ENCODE results near the gene EHD4.
A peak's percentile ranks its signal among the peaks of the same experiment; 100 is the strongest.

EHD4 gene

DNA sequence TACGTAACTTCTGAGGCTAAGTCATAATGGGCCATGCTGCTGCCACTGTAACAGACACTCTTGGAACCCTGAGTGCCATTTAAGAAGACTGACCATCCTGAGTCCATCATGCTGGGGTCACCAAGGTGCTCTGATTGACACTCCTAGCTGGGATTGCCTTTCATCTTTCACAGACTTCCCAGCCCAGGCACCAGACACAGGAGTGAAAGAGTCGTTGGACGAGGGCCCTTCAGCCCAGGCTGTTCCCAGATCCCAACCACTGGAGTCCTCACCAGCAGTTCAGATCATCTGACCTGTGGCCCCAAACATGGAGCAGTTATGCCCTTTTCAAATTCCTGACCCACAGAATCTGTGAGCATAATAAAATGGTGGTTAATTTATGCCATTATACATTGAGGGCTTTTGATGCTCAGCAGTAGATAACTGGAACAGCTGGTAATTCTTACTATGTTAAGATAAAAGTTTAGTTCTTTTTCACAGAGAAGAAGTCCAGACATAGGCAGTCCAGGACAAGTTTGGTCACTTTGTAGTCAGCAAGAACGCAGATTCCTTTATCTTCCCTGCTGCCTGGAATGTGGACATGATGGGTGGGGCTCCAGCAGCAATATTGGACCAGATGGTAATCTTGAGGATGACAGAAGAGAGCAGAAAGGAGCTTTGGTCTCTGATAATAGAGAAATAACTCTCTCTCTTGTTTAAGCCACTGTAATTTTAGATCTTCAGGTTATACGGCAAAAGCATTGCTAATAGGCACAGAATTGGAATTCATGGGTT is 7.3 kb upstream of the EHD4 start:
- no peak for DNase-seq

DNA sequence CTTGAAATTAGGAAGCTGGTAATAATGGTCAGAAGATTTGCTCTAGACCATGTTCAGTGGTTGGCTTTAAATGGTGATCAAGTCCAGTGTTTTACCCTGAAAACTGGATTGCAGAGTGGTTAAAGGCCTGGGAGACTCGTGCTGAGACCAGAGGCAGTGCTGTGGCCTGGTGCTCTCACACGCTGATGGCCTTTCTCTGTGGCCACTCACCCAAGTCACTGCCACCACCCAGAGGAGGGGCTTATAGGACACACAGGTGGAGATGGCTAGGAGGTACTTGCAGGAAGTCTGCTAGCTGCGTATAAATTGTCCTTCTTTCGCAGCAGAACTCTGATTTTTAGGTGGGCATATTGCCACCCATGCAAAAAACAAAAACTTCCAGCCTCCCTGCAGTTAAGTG is 6.2 kb upstream of the EHD4 start:
- DNase-seq = no peak

DNA sequence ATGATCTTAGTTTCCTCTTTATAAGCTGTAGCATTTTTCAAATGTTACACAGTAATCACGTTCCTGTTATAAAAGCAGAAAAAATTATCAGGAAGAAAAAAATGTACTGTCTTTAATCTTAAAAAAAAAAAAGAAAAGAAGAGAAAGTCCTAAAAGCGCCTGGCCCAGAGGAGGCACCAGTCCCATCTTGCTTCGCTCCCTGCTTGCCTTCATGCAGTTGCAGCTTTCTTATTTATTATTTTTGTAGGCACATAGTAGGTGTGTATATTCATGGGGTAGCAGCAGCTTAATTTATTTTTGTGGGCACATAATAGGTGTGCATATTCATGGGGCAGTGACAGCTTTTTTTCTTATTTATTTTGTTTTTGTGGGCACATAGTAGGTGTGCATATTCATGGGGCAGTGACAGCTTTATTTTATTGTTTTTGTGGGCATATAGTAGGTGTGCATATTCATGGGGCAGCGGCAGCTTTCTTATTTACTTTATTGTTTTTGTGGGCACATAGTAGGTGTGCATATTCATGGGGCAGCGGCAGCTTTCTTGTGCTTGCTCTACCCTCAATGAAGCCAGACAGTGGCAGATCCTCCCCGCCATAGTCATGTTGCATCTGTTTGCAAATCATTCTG is 5.5 kb upstream of the EHD4 start:
- no peak for DNase-seq

DNA sequence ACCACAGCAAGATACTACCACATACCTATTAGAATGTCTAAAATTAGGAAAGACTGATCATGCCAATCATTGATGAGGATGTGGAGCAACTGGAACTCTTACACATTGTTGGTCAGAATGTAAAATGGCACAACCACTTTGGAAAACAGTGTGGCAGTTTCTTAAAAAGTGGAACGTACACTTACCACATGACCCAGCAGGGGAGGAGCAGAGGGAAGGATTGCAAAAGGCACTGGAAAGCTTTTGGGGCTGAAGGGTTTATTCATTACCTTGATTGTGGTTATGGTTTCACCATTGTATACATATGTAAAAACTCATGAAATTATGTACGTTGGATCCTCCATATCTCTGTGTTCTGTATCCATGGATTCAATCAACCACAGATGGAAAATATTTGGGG is 3.3 kb upstream of the EHD4 start:
- DNase-seq = no peak

DNA sequence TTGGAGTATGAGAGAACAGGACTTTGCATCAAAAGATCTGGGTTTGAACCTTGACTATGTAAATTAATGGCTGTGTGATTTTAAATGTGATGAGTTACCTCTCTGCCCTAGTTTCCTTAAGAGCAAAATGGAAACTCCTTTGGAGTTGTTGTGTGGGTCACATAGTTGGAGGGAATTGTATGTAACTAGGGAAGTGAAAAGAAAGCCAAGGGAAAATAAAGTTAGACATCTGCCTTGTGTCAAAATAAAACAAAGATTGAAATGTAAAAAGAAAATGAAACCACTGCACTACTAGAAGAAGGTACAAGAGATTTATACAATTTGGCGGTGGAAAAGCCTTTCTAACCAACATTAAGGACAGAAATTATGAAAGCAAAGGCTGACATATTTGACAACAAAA is 1.7 kb upstream of the EHD4 start:
- DNase-seq = no peak

DNA sequence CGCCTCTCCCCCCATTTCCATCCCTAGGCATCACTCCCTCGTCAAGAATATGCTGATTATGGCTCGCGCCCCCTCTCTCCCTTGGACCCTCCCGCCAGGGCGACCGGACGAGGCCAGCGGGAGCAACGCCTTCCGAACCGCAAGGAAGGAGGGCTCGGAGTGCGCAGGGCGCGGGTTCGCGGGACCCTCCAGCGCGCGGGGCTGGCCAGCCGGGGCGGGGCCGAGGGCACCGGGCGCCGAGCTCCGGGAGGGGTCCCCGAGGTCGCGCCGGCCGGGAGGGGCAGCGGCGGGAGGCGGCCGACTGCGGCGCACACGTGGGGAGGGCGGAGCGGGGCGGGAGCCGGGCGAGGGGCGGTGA is 483 bp downstream of the EHD4 start:
- DNase-seq = no peak

DNA sequence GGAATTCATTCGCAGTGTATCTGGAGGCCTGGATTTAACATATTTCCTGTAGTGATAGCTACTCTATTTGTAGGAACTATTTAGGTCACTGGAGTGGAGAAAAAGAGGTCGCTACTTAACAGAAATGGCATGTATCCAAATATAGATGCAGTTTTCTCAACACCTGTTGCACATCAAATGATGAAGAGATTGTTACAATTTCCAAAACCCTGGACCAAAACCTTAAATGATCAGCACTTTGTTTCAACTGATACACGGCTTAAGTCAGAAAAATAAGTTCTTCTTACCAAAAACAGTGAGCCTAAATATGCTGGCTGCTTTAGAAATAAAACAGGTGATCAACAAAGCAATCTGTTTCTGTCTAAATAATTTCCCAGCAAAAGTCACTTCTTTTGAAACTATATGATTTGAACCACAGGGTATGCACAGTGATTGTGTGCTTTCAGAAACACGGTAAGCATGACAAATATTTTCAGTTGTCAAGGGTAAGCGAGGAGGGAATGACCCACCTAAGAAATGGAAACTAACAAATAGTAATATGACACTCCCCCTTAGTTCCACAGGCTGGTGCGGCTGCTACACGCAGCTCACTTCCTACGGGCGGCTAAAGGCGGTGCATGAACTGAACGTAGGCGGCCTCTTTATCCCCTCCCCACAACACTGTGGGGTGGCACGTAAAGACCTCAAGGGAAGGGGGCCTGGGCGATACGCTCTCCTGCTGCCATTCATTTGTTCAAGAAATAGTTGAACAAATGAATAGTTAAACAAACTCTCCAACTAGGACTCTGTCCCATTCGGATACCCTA is 1.1 kb downstream of the EHD4 start:
- DNase-seq = peak; percentile 30 to 38

DNA sequence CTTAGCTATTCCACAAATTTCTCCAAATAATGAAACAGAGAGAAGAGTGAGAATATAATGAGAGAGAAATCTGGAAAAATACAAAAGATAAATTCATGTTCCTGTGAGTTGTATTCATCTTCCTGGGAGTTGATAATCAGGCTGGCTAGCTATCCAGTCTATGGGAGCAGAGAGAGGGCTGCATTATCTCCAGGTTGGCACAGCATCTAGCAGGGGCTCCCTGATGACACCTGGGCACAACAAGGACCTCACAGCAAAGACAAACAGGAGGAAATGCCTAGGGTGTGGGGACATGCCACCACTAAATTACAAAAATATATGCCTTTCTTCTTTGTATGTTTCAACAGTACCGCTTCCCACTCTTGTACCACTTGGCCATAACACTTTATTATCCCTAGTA is 1.9 kb downstream of the EHD4 start:
- DNase-seq = no peak

DNA sequence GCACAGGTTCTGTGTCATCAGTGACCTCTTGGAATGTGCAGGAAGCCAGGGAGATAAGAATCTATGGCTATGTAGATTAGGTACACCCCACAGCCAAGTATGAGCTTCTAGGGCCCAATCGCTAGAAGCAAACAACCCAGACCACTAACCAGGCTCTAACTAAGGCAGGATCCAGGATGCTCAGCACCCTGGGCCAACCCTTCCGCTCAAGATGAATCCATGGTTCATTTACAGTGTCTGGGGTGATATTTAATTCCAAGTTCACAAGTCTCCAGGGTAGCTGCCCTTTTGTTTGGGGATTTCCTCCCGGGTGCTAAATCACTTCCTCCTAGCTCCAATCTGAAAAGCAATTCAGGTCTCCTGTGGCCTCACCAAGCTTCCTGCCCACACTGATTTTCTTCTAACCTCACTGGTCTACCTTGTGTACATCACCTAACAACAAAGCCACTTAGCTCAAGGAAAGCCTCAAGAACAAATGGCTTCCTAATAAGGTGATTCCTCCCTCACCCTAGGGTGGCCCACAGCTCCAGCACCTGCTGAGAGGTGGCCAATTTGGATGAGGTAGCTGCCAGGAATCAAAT is 2.4 kb downstream of the EHD4 start:
- DNase-seq = no peak

DNA sequence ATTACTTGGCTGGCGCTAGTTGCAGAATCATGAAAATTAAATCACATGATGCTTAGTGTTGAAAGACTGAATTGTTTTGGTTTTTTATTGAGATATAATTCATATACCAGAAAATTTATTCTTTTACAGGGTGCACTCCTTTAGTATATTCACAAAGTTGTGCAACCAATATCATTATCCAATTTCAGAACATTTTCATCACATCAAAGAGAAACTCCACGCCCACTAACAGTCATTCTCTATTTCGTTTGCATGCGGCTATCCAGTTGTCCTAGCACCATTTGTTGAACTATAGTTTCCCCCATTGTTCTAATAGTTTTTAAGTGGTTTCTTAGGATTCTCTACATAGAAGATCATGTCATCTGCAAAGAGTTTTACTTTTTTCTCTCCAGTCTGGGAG is 3.7 kb downstream of the EHD4 start:
- DNase-seq = no peak

DNA sequence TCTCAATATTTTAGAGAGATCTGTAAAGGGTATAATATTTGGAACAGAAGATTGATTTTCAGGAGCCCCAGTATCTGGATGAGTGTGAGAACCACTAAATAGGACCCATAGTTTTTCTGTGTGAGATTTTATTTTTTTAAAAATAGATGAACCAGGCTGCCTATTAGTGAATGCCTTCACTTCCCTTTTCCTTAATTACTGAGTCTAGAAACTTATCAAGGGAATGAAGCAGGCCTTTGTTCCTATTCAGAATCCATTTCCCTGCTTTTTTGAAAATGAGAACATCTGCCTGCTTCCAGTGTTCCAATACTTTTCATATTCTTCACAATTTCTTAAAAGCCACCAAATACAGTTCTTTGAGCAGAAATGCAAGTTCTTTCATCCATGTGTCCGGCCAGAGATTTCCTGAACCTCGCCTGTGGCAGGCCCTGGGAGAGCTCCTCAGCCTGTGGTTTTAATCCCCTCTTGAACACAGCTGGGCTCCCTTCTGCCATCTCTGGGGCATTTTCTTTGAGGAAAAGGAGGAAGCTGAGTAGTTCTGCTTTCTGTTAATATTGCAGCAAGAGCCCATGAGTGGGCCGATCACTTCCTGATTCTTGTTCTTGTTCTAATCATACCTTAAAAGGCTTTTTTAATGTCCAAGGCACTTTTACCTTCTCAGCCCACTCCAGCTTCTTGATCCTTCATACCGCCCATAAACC is 4.7 kb downstream of the EHD4 start:
- DNase-seq = no peak

DNA sequence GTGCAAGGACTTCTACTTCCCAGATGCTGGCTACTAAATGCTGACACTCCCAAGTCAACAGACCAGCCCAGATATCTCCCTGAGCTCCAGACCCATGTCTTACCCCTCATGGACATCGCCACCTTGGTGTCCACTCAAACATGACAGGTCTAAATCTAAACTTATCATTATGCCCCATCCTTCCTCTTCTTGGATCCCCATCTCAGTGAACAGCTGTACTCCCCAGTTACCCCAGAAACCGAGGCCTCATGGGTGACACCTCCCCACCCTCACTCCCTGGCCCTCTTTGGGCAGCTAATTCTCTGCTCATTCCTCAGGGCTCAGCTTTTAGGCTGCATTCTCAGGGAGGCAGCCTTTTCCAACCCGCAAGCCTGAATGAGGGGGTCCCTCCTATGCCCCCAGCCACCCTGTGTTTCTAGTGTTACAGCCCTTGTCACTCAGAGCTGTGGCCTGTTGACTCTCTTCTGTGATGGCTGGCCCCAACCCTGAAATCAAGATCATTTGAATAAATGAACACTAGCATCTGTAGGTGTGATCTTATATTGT is 5.4 kb downstream of the EHD4 start:
- no peak for DNase-seq

DNA sequence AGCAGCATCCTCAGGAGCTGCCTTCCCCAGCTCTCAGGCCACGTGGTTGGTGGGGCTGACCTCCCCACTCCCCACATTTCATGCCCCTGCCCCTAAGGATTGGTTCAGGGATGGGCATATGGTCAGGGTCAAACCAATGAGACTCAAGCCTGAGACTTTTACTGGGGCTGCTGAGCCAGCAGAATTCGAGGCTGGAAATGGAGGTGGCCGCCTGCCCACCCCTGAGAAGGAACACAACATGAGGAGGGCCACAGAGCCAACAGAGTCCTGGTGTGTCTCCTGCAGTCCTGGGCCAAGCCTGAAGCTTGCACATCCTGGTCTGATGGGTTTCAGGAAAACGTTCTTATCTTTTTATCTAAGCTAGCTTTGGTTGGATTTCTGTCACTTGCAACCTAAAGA is 5.9 kb downstream of the EHD4 start:
- DNase-seq = no peak

DNA sequence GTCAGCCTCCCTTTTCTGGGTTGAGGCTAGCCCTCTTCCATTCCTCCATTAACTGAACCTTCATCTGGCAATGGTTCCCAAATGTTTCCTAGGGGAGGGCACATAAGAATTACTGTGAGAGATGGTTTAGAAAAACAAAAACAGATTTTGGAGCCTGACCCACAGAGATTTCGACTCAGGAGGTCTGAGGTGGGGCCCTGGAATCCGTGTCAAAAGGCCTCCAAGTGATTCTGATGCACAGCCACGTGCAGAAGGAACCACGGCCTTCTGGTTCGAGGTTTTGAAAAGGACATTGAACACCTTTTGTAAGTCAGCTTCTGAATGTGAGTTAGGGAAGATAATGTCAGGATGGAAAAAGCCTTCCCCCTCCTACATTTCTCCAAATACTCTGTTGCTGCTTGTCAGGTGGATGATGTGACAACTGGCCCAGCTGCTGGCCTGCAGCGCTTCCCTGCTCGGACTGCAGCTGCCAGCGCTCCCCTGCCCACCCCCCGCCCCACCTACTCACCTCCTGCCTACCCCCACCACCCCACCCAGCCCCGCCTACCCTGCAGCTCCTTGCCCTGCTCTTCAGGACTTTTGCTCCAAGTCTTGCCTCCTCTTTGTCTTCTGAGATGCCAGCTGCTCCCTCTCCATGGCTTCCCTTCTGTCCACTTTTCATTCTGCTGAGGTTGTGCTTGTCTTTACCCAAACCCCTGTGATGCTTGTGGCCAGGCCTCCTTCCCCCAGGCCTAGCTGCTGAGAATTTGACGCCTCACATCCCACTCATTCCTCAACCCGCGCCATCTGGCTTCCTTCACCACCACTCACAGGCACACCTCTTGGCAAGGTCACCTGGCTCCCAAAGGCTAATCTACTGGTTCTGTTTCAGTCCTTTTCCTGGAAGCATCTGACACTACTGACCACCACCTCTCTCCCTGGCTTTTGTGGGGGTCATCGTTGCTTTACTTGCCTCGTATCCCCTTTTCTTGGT is 6.6 kb downstream of the EHD4 start:
- no peak for DNase-seq

DNA sequence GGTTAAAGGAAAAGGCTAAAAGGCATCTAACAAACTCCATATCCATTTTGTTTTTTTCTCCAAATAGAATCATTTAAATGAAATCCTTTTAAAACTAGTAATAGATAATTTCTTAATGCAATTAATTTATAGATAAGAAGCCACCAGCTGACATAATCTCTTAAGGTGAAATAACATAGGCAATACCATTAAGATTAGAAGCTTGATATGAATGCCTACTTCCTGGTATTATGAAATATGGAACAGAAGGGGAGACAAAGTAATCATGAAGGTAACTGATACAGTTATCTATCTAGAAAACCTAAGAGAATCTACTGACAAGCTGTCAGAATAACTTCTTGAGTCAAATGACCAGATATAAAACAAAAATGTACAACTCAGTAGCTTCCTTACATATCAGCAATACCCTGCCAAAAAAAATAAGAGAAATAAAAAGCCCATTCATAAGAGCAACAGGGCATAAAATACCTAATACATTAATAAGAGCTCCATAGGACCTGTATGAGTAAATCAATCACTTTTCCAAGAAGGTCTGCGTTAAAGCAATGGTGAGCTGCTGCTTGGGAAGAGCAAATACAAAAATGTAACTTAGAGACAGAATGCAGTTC is 10.7 kb downstream of the EHD4 start:
- DNase-seq = no peak

DNA sequence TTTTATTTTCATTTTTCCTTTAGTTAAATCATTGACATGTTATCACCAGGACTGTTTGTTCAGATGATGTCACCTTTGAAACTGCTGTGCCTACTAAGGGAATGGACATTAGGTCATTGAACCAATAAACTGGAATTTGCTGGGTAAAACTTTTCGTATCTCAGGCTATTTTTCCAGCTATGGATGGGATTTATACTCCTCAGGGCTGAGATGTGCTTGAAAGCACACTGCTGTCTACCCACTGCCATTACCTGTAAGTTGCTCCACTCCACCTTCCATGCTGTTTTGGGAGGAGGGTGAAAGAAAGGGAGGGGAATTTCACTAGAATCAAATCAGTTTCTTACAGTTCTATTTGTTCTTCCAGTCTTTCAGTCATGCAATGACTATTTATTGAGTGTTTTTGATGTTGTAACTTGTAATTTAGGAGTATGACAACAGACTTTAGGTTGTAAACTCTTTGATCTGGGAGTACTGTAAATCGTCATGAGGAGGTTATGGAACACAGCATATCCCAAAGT is 11.3 kb downstream of the EHD4 start:
- DNase-seq = no peak

DNA sequence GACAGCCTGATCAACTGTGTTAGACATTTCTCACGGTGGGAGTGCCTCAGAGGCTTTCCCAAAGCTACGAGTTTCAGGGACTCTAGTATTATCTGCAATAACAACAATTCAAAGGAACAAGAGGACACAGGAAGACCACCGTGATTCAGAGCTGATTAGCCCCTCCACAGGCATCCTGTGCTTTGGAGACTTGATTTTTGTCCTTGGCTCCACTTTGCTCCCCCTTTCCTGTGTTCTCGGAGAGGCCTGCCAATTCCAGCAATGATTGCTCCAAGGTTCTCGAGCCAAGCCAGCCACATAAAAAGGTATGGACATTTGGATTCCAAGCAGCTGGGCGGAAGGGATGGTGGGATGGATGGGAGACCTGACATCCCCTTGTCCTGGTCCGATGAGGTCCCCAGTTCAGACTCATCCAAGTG is 14.3 kb downstream of the EHD4 start:
- DNase-seq = no peak

DNA sequence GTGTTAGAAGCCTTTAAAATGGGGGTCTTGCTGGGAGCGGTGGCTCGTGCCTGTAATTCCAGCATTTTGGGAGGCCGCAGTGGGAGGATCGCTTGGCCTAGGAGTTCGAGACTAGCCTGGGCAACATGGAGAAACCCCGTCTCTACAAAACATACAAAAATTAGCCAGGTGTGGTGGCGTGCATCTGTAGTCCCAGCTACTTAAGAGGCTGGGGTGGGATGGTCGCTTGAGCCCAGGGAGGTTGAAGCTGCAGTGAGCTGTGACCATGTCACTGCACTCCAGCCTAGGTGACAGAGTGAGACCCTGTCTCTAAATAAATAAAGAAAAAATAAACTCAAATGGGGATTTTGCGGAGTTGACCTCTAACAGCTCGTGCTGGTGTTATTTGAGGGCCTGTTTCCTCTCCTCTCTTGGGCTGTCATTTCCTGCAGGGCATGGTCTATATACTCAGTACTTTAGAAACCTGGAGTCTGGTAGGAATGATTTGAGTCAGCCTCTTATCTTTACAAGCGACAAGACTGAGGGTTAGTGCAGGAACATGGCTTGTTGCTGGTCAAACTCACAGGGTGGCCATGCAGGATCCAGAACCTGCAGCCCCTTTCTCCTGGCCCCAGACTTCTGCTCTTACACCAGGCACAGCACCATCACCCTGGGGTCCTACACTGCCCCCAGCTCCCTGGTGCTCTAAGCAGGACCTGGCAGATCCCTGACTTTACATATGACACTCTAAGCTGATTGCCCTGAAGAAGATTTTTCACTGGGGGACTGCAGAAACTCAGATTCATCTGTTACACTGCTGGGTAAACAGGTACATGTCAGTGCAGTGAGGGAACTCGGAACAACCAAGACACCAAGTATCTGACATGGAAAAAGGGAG is 15.1 kb downstream of the EHD4 start:
- no peak for DNase-seq

DNA sequence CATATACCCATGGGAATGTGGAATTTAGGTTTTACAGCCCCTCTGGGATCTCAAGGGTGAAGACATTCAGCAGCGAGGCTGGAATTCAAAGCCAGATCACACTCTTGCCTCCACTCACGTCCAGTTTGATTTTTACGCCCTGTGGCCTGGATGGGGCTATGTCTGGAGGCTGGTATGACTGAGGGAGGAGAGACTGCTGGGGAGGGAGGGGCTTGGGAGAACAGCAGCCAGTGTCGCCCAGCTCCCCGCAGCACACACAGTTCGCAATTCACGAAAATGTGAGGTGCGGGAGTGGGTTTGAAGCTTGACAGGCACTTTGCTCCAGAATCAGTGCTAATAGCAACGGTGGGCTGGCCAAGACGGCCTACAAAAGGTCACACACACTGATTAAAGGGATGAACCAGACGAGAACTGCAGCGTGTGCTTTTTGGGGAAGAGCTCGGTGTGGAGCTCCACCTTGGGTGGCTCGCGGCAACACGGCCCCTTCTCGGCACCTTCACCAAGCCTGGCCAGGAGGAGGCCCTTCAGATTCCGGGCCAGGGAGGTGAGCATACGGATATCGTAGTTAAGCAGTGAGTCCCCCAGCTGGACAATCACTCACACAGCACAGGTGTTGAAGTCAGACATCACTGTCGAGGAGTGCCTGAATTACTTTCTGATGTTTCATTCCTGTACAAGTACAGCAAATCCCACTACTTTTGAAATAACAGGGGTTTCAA is 16.4 kb downstream of the EHD4 start:
- DNase-seq = no peak
